GM12874 (cell line): ENCODE results near the gene SCN8A.

Experiments used
- CTCF ChIP-seq: IDR thresholded peaks from 2 replicates; pipeline ENCODE4 v1.5.1; 2011; ENCODE audit warnings: low read depth, mild to moderate bottlenecking, control low read depth, low read length, moderate library complexity; ENCODE audit not compliant: insufficient read depth

The SCN8A gene

GRCh38 chr12:51822956-51823355, 231.9 kb downstream of the SCN8A start:
- no peak for TF ChIP-seq CTCF

DNA sequence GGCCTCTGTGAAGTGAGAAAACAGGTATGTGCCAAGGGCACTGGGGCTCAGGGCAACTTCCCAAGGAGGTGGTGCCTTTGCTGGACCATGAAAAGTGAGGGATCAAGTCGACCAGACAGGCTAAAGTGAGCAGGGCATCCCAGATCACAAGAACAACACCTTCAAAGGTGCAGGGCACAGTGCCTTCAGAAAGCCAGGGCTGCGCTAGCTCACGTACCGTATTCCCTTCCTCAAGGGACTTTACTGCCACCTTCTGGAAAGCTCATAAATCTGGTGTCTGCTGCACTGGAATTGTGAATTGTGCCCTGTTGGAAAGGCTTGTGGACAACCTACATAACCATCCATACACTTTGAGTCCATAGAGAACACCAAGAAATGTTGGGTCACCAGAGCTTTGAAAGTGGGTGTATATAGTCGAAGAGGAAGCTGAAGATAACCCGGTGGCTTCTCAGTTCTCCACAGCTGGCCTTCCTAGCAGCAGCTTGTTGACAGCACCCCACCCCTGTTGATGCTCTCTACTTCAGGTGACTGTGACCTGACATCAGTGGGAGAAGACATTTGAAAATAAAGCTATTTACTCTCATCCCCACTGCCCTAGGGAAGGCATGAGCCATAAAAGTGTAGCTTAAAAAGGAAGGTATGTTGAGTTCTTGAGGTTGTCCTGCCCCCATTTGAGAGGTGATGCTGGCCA, 233.0 kb downstream of the SCN8A start:
- TF ChIP-seq CTCF = no peak

DNA sequence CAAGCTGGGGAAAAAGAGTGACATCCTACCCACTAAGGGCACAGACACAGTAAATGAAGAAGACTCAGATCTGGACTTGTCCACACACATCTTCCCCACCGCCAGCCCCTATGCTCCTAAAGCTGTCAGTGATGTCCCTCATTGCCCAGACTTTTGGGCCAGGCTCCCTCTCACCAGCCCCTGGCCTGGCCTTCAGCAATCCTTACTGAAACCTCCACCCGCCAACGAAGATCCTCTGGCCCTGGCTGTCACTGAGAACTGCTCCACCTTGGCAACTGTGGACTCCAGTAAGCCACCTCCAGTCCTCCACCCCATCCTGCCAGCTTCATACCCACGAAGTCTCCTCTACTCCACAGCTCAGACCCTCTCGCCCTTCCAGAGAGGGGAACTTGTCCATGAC, 234.2 kb downstream of the SCN8A start:
- no peak for TF ChIP-seq CTCF

DNA sequence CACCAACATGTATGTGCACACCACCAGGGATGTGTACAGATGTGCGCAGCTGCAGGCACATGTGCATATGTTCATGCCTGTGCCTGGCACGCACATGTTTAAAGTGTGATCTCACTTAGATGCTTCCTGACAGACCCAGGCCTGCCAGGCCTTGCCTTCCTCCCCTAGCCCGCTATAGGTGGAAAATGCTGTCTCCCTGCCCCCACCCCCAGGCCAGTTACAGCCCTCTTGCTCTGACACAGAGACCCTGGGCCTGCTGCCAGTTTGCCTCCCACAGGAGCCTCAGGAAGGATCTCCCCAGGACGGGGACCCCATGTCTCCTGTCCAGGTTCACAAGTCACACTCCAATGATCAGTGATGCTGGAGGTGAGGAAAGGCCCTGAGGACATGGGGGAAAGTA, 235.8 kb downstream of the SCN8A start:
- no peak for TF ChIP-seq CTCF

DNA sequence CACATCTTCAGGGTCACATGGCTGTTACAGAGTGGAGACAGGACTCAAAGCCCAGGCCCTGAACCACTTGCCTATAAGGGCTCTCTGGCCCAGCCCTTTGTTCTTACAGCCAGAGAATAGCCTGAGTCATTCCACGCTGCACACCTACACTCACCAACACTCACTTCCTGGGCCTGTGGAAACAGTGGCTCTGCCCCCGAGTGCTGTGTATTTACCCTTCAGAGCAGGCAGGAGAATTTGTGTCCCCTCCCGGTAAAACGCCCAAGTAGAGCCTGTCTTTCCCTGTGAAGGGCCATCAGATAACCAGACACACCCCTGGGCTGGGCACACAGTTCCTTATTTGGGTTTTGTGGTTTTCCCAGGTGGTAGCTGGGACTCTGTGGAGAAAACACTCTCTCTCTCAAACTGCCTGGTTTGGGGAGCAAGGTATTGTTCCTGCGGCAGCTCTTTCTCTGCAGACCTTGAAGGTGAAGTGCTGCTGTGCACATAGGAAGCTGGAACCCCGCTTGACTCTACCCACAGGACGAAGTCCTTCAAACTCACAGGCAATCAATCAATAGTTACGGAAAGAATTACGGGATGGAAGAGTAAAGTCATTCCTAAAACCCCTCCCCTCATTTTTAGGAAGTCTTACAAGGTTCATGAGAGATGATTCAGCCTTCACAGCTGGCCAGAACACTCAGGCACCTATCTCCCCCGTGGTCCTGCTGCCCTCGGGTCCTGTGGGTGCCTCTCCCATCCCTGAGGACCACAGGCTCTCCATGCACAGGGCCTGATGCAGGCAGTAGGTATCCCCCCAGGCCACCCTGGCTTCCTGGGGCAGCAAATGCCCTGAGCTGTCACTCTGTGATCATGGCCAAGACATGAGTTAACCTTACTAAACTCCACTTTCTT, 237.1 kb downstream of the SCN8A start:
- TF ChIP-seq CTCF = no peak

DNA sequence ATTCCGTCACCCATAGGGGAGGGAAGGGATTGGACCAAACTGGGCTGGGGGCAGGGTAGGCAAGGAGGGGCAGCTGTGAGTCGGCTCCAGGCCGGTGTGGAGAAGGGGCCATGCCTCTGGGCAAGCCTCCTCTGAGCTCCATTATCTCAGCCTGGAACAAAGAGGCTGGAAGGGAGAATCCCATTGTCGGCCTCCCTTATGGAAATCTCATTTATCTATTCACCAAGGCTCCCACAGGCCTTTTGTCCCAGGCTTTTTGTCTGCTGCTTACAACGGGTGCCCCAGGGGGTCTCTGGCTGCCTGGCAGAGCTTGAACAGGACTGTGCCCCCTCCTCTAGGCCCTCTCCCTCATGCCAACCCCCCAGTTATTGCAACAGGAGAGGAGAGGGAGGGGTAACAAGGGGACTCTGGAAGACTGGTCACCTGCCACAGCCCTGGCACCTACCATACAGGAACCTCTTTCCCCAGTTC, 238.0 kb downstream of the SCN8A start:
- no peak for TF ChIP-seq CTCF

DNA sequence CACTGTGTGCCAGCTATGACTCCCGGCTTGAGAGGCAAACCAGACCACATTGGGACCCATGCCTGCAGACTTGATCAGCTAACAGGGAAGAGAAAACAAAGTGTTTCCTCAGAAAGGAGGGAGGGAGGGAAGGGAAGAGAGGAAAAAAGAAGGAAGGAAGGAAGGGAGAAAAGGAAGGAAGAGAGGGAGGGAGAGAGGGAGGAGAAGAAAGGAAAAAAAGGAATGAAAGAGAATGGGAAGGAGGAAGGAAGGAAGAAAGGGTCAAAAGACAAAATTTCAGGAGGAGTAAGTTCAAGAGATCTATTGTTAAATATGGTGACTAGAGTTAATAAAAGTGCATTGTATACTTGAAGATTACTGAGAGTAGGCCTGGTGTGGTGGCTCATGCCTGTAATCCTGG, 238.6 kb downstream of the SCN8A start:
- TF ChIP-seq CTCF = no peak
